MM.1S (cell line): ENCODE data around the gene PDE4A.

Experiments
- CTCF ChIP-seq: fragments of 300-600 bp; sonication (generic); IDR thresholded peaks from 2 replicates; pipeline ENCODE4 v1.5.1; 2016; ENCODE audit warnings: antibody characterized with exemption, low read length, mixed read lengths
- EZH2phosphoT487 ChIP-seq: fragments of 300-600 bp; sonication (generic); IDR thresholded peaks from 2 replicates; pipeline ENCODE4 v1.6.1; 2018; ENCODE audit warnings: antibody characterized with exemption, low read length

DNA sequence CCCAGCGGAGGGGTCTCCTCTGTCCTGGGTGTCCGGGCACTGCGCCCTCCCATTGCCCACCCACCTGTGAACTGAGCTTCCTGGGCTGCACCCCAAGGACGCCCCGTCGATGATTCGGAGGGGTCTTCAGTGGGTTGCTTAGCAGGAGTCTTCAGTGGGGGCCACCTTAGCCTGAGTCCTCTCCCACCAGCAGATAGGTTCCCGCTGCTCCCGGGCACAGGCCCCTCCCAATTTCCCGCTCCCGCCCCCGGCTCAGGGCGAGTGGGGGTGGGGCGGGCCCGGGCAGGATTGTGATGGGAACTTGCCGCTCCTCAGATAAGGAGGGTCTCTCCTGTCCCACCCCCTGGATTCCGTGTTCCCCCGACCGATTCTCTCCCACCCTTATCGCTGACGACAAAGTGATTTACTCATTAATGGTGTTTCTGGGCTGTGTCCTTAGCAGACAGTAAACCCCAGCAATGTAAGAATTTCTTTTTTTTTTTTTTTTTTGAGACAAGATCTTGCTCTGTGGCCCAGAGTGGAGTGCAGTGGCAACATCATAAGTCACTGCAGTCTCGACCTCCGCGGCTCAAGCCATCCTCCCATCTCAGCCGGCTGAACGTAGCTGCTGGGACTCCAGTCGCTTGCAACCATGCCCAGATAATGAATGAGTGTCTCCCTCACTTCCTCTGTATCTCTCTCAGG is 97.6 kb downstream of the PDE4A start:
- TF ChIP-seq CTCF, result no peak
- TF ChIP-seq EZH2phosphoT487, result no peak
